Hepatocyte (in vitro differentiated cells): ENCODE data around the gene MAMDC2. TPM values are rescaled to one million over a fixed set of nuclear protein-coding genes. Genes with fewer than 3 reads are reported as not detected.

Experiments
- DNase-seq: peaks from one replicate; pipeline ENCODE4 v3.0.0-alpha.2; 2016; ENCODE audit warnings: low spot score
- H2AFZ ChIP-seq: fragments of 200-600 bp; sonication (generic); 2 replicates; pipeline ENCODE4 v1.6.0; 2016; ENCODE audit warnings: antibody characterized with exemption, mild to moderate bottlenecking
- H3K27ac ChIP-seq: fragments of 200-600 bp; sonication (generic); 2 replicates; pipeline ENCODE4 v1.5.1; 2016; ENCODE audit warnings: mild to moderate bottlenecking
- H3K27me3 ChIP-seq: fragments of 200-600 bp; sonication (generic); 2 replicates; pipeline ENCODE4 v1.6.1; 2016
- H3K36me3 ChIP-seq: fragments of 200-600 bp; sonication (generic); replicated peaks from 2 replicates; pipeline ENCODE4 v1.5.1; 2016; ENCODE audit warnings: low read depth; ENCODE audit not compliant: insufficient read depth
- H3K4me1 ChIP-seq: fragments of 200-600 bp; sonication (generic); 2 replicates; pipeline ENCODE4 v1.5.1; 2016; ENCODE audit warnings: mild to moderate bottlenecking, moderate library complexity; ENCODE audit not compliant: insufficient read depth
- H3K4me2 ChIP-seq: fragments of 200-600 bp; sonication (generic); 2 replicates; pipeline ENCODE4 v1.6.0; 2016
- H3K4me3 ChIP-seq: fragments of 200-600 bp; sonication (generic); 2 replicates; pipeline ENCODE4 v1.5.1; 2016; ENCODE audit warnings: mild to moderate bottlenecking
- H3K79me2 ChIP-seq: fragments of 200-600 bp; sonication (generic); 2 replicates; pipeline ENCODE4 v1.6.0; 2017; ENCODE audit warnings: mild to moderate bottlenecking
- H3K9me2 ChIP-seq: fragments of 200-600 bp; sonication (generic); replicated peaks from 2 replicates; pipeline ENCODE4 v1.6.0; 2017; ENCODE audit warnings: mild to moderate bottlenecking; ENCODE audit not compliant: insufficient read depth
- H3K9me3 ChIP-seq: fragments of 200-600 bp; sonication (generic); 2 replicates; pipeline ENCODE4 v1.5.1; 2016; ENCODE audit warnings: low read depth, mild to moderate bottlenecking
- H4K20me1 ChIP-seq: fragments of 200-600 bp; sonication (generic); 2 replicates; pipeline ENCODE4 v1.6.0; 2016; ENCODE audit warnings: mild to moderate bottlenecking; ENCODE audit not compliant: insufficient read depth, poor library complexity, severe bottlenecking
- CTCF ChIP-seq: fragments of 200-600 bp; sonication (generic); IDR thresholded peaks from 2 replicates; pipeline ENCODE4 v1.5.1; 2016; ENCODE audit warnings: antibody characterized with exemption, mild to moderate bottlenecking; ENCODE audit not compliant: poor library complexity
- EZH2 ChIP-seq: fragments of 200-600 bp; sonication (generic); IDR thresholded peaks from 2 replicates; pipeline ENCODE4 v1.6.1; 2016; ENCODE audit warnings: antibody characterized with exemption, mild to moderate bottlenecking, borderline replicate concordance
- EZH2phosphoT487 ChIP-seq: fragments of 200-600 bp; sonication (generic); IDR thresholded peaks from one replicate; pipeline ENCODE4 v1.6.1; 2018; ENCODE audit warnings: antibody characterized with exemption, mild to moderate bottlenecking, low read depth, moderate library complexity; ENCODE audit not compliant: unreplicated experiment, severe bottlenecking
- WGBS: methylation state at CpG from one replicate; pipeline ENCODE4 v1.1.6; 2016; ENCODE audit warnings: low lambda C conversion rate; ENCODE audit errors: missing lambda C conversion rate; 5-methylcytosine and 5-hydroxymethylcytosine counted together
- polyA plus RNA-seq: library from polyadenylated mRNA; unstranded; fragments of >200 nt; fragmentation: Nextera tagmentation; extraction: Ambion mirVana; gene quantifications from 2 replicates; pipeline ENCODE4 v1.2.1, GENCODE V29; 2016
- total RNA-seq: library from RNA; depleted of rRNA; stranded (reverse); fragments of >200 nt; gene quantifications from 2 replicates; pipeline ENCODE4 v1.2.3, GENCODE V29; 2014

MAMDC2 gene
- total and polyA plus RNA-seq, 2 experiments from 2014 or later, result 0.65 to 1.9 TPM

- no peaks in the 10 kb centered on the region for H3K79me2 ChIP-seq
- TF ChIP-seq CTCF (no peak), EZH2 (no peak), EZH2phosphoT487 (no peak)
- H2AFZ ChIP-seq, result no peak overlapping the region
- no peak for DNase-seq
- H3K27ac ChIP-seq, result no peak overlapping the region
- no peaks in the 10 kb centered on the region for H4K20me1 ChIP-seq
- H3K9me2 ChIP-seq, result no peaks in the 10 kb centered on the region
- H3K4me3 ChIP-seq, result no peak overlapping the region
- no peaks in the 10 kb centered on the region for H3K9me3 ChIP-seq
- WGBS, result 79% methylated on average over 3 of the region's 3 CpGs
- H3K4me1 ChIP-seq, result no peaks in the 10 kb centered on the region
- H3K36me3 ChIP-seq, result no peaks in the 10 kb centered on the region
- H3K4me2 ChIP-seq, result no peak overlapping the region
- no peaks in the 10 kb centered on the region for H3K27me3 ChIP-seq
These were observed 26.1 kb downstream of the MAMDC2 start for GRCh38 chr9:70069704-70070103.

- DNase-seq, result no peak
- Histone ChIP-seq H3K4me3 (no peak overlapping the region), H4K20me1 (no peaks in the 10 kb centered on the region), H2AFZ (no peak overlapping the region), H3K9me3 (no peaks in the 10 kb centered on the region), H3K36me3 (no peaks in the 10 kb centered on the region), H3K4me1 (no peaks in the 10 kb centered on the region), H3K79me2 (no peaks in the 10 kb centered on the region), H3K27me3 (no peaks in the 10 kb centered on the region), H3K9me2 (no peaks in the 10 kb centered on the region), H3K4me2 (no peak overlapping the region), H3K27ac (no peak overlapping the region)
- 80% methylated on average over 2 of the region's 2 CpGs for WGBS
- TF ChIP-seq CTCF (no peak), EZH2 (no peak), EZH2phosphoT487 (no peak)
These were observed 29.5 kb downstream of the MAMDC2 start for GRCh38 chr9:70073193-70073592.

GRCh38 chr9:70073756-70074155 lies 30.1 kb downstream of the MAMDC2 start:
- H3K27ac ChIP-seq, result no peak overlapping the region
- no peak overlapping the region for H2AFZ ChIP-seq
- TF ChIP-seq EZH2phosphoT487, result no peak
- no peak for TF ChIP-seq CTCF
- no peak for TF ChIP-seq EZH2
- H4K20me1 ChIP-seq, result no peaks in the 10 kb centered on the region
- no peaks in the 10 kb centered on the region for H3K79me2 ChIP-seq
- no peak for DNase-seq
- H3K36me3 ChIP-seq, result no peaks in the 10 kb centered on the region
- no peaks in the 10 kb centered on the region for H3K4me1 ChIP-seq
- no peak overlapping the region for H3K4me2 ChIP-seq
- no peaks in the 10 kb centered on the region for H3K9me2 ChIP-seq
- H3K4me3 ChIP-seq, result no peak overlapping the region
- no peaks in the 10 kb centered on the region for H3K9me3 ChIP-seq
- no peaks in the 10 kb centered on the region for H3K27me3 ChIP-seq

GRCh38 chr9:70076678-70077077 lies 33.0 kb downstream of the MAMDC2 start:
- no peak for DNase-seq
- H3K27me3 ChIP-seq, result no peaks in the 10 kb centered on the region
- no peak overlapping the region for H3K4me2 ChIP-seq
- no peak overlapping the region for H2AFZ ChIP-seq
- WGBS, result 84% methylated on average over 3 of the region's 3 CpGs
- no peak overlapping the region for H3K27ac ChIP-seq
- H3K79me2 ChIP-seq, result no peaks in the 10 kb centered on the region
- no peaks in the 10 kb centered on the region for H3K9me2 ChIP-seq
- no peaks in the 10 kb centered on the region for H4K20me1 ChIP-seq
- H3K4me1 ChIP-seq, result no peaks in the 10 kb centered on the region
- TF ChIP-seq EZH2, result no peak
- no peak for TF ChIP-seq CTCF
- TF ChIP-seq EZH2phosphoT487, result no peak
- H3K9me3 ChIP-seq, result no peaks in the 10 kb centered on the region
- H3K36me3 ChIP-seq, result no peaks in the 10 kb centered on the region
- no peak overlapping the region for H3K4me3 ChIP-seq
